HepG2 (cell line): ENCODE data around the gene VWA3A. TPM values are rescaled to one million over a fixed set of nuclear protein-coding genes. Genes with fewer than 3 reads are reported as not detected.

Experiments
- ATAC-seq: fragments of 200-7000 bp; cut with Tn5 transposase; 3 replicates; pipeline ENCODE4 v1.9.1; 2020; ENCODE audit warnings: mild to moderate bottlenecking, moderate library complexity
- BruUV-seq: library from RNA; stranded (reverse); fragments of 400-500 nt; replicated peaks from 2 replicates; lab custom pipeline; 2021; lab: Mats Ljungman, UMichigan
- CTCF ChIA-PET: fragments of 300-600 bp; formaldehyde crosslinking; extraction: SDS; loops from one replicate; lab custom pipeline; 2021; ENCODE audit warnings: low total read pairs, inconsistent platforms, low intra/inter-chr PET ratio; lab: Yijun Ruan, JAX
- POLR2A ChIA-PET: fragments of 350-600 bp; sonication (Branson Sonifier 250); formaldehyde crosslinking; loops from one replicate; lab custom pipeline; 2020; ENCODE audit warnings: antibody characterized with exemption, inconsistent platforms; lab: Yijun Ruan, JAX
- DNase-seq: peaks from one replicate; pipeline ENCODE4 v3.0.0-alpha.2; 2015; ENCODE audit warnings: low spot score
- FAIRE-seq: peaks from 3 replicates; lab custom pipeline; 2011; peaks lifted over from hg19 to GRCh38; lab: Jason Lieb, UNC
- H2AFZ ChIP-seq: one replicate; pipeline ENCODE4 v1.6.1; 2011; ENCODE audit warnings: low read length, inconsistent platforms
- H3K27ac ChIP-seq: fragments of 300-600 bp; 3 replicates; pipeline ENCODE4 v1.8.0; 2011; ENCODE audit warnings: mixed run types, mild to moderate bottlenecking, mixed read lengths, low read length, inconsistent platforms; ENCODE audit not compliant: insufficient read depth; ENCODE audit errors: extremely low read length
- H3K27me3 ChIP-seq, 2 experiments: fragments of 200-600 bp in 1 of 2; 2 replicates in 1 of 2; 3 replicates in 1 of 2; pipeline versions ENCODE4 v1.6.0 to v1.8.0; 2011; ENCODE audit warnings: low read length in 2 of 2, mild to moderate bottlenecking in 2 of 2, moderate library complexity in 2 of 2, inconsistent platforms in 1 of 2; ENCODE audit not compliant: insufficient read depth in 2 of 2, control insufficient read depth in 1 of 2
- H3K36me3 ChIP-seq, 2 experiments: fragments of 200-600 bp in 1 of 2; replicated peaks in 1 of 2; 2 replicates in 1 of 2; 3 replicates in 1 of 2; pipeline versions ENCODE4 v1.5.1 to v1.8.0; 2011; ENCODE audit warnings: low read length in 2 of 2, inconsistent platforms in 1 of 2; ENCODE audit not compliant: insufficient read depth in 2 of 2, control insufficient read depth in 1 of 2
- H3K4me1 ChIP-seq: 2 replicates; pipeline ENCODE4 v1.5.1; 2012; ENCODE audit warnings: low read length, inconsistent platforms; ENCODE audit not compliant: insufficient read depth
- H3K4me2 ChIP-seq: 2 replicates; pipeline ENCODE4 v1.6.0; 2011; ENCODE audit warnings: low read depth, low read length, inconsistent platforms
- H3K4me3 ChIP-seq, 3 experiments: fragments of 200-600 bp in 1 of 3; sonication (generic), shearing (Covaris generic) in 1 of 3; replicated peaks in 1 of 3; 2 replicates each; pipeline ENCODE4 v1.5.1; 2011 to 2016; ENCODE audit warnings: low read length in 3 of 3, inconsistent platforms in 2 of 3, low read depth in 2 of 3, mild to moderate bottlenecking in 2 of 3, control low read depth in 1 of 3, mixed read lengths in 1 of 3; ENCODE audit not compliant: insufficient read depth in 1 of 3
- H3K79me2 ChIP-seq: one replicate; pipeline ENCODE4 v1.6.1; 2011; ENCODE audit warnings: low read length, inconsistent platforms; ENCODE audit not compliant: insufficient read depth
- H3K9ac ChIP-seq: 2 replicates; pipeline ENCODE4 v1.6.0; 2011; ENCODE audit warnings: mild to moderate bottlenecking, low read depth, low read length, inconsistent platforms; ENCODE audit not compliant: insufficient read depth
- H3K9me3 ChIP-seq: 2 replicates; pipeline ENCODE4 v1.5.1; 2012; ENCODE audit warnings: mild to moderate bottlenecking, low read length
- H4K20me1 ChIP-seq: 2 replicates; pipeline ENCODE4 v1.6.0; 2011; ENCODE audit warnings: inconsistent platforms, mild to moderate bottlenecking, low read length, moderate library complexity; ENCODE audit not compliant: insufficient read depth
- DR1 ChIP-seq: sonication (generic); formaldehyde crosslinking; IDR thresholded peaks from 2 replicates; pipeline ENCODE4 v1.8.0; 2021; ENCODE audit warnings: mild to moderate bottlenecking, missing genetic modification reagents, inconsistent platforms
- HDAC1 ChIP-seq: sonication (generic); formaldehyde crosslinking; IDR thresholded peaks from 2 replicates; pipeline ENCODE4 v1.5.1; 2020; ENCODE audit warnings: mild to moderate bottlenecking, missing genetic modification reagents
- KLF11 ChIP-seq: IDR thresholded peaks from 2 replicates; pipeline ENCODE4 v1.6.1; 2016; ENCODE audit warnings: missing compliant biosample characterization
- PHF8 ChIP-seq: sonication (generic); formaldehyde crosslinking; IDR thresholded peaks from 2 replicates; pipeline ENCODE4 v1.5.0; 2020; ENCODE audit warnings: missing genetic modification reagents
- STAG1 ChIP-seq: sonication (generic); formaldehyde crosslinking; IDR thresholded peaks from 2 replicates; pipeline ENCODE4 v1.4.0; 2020; ENCODE audit warnings: missing genetic modification reagents
- XRCC5 ChIP-seq: fragments of 200-400 bp; formaldehyde crosslinking; optimal IDR thresholded peaks from 2 replicates; pipeline ENCODE3; 2017; ENCODE audit warnings: mild to moderate bottlenecking, low read length
- ZNF441 ChIP-seq: sonication (generic); formaldehyde crosslinking; IDR thresholded peaks from 2 replicates; pipeline ENCODE4 v1.7.0; 2021; ENCODE audit warnings: missing genetic modification reagents, borderline replicate concordance
- ZNF543 ChIP-seq: sonication (generic); formaldehyde crosslinking; IDR thresholded peaks from 2 replicates; pipeline ENCODE4 v1.4.0; 2020; ENCODE audit warnings: mild to moderate bottlenecking, missing genetic modification reagents
- ZNF629 ChIP-seq: sonication (generic); formaldehyde crosslinking; conservative IDR thresholded peaks from 2 replicates; pipeline ENCODE4 v1.5.0; 2020; ENCODE audit warnings: missing genetic modification reagents
- whole genome bisulfite sequencing: methylation state at CpG from one replicate; pipeline ENCODE4 v1.1.6; 2017; ENCODE audit warnings: low lambda C conversion rate; 5-methylcytosine and 5-hydroxymethylcytosine counted together
- in situ Hi-C: cut with HindIII; loops from 2 replicates; pipeline ENCODE4 v1.10.0; 2017; ENCODE audit warnings: low pct_unique_long_range_greater_than_20kb; ENCODE audit not compliant: extremely low pct_ligation_motif_present
- intact Hi-C: fragments of 100-400 bp; cut with micrococcal nuclease; formaldehyde crosslinking; loops from one replicate; pipeline ENCODE4 v1.10.0; 2022; ENCODE audit not compliant: unreplicated experiment
- polyA plus RNA-seq, 8 experiments: library from polyadenylated mRNA; depleted of rRNA in 3 of 8; stranded (reverse) in 7 of 8; unstranded in 1 of 8; fragments of >200 nt; fragmentation: Illumina TruSeq in 4 of 8; extraction: Trizol in 4 of 8; gene quantifications; 2 replicates each; pipeline versions ENCODE4 v1.2.1 to v1.2.3, GENCODE V29; 2011 to 2016; ENCODE audit warnings: low read depth in 4 of 8, missing spikeins in 1 of 8, mixed read lengths in 1 of 8; ENCODE audit not compliant: insufficient read depth in 1 of 8
- total RNA-seq, 5 experiments: library from RNA; depleted of rRNA; stranded (reverse); fragments of >200 nt; fragmentation: Illumina TruSeq; extraction: Trizol; gene quantifications; 2 replicates each; pipeline ENCODE4 v1.2.3, GENCODE V29; 2016; ENCODE audit warnings: low read depth in 1 of 5
- TF ChIP-seq, protein P1 (sequence below): sonication (generic); formaldehyde crosslinking; IDR thresholded peaks from 2 replicates; pipeline ENCODE4 v1.5.0; 2020; ENCODE audit warnings: missing genetic modification reagents
- TF ChIP-seq, protein P2 (sequence below): sonication (generic); formaldehyde crosslinking; IDR thresholded peaks from 2 replicates; pipeline ENCODE4 v1.5.0; 2020; ENCODE audit warnings: missing genetic modification reagents
- TF ChIP-seq, protein P3 (sequence below): sonication (generic); formaldehyde crosslinking; IDR thresholded peaks from 2 replicates; pipeline ENCODE4 v1.8.0; 2022; ENCODE audit warnings: mild to moderate bottlenecking, missing genetic modification reagents, moderate library complexity
- TF ChIP-seq, protein P4 (sequence below): sonication (generic); formaldehyde crosslinking; IDR thresholded peaks from 2 replicates; pipeline ENCODE4 v1.5.0; 2020; ENCODE audit warnings: mild to moderate bottlenecking, missing genetic modification reagents
- TF ChIP-seq, protein P5 (sequence below): IDR thresholded peaks from 2 replicates; pipeline ENCODE4 v1.6.1; 2016; ENCODE audit warnings: low read depth, missing genetic modification reagents, missing compliant biosample characterization

The VWA3A gene
- total and polyA plus RNA-seq, 2 of the 13 experiments (the other 11 are each of a cell fraction or from before 2014, with no cell fraction given): 0.03 to 0.07 TPM

DNA sequence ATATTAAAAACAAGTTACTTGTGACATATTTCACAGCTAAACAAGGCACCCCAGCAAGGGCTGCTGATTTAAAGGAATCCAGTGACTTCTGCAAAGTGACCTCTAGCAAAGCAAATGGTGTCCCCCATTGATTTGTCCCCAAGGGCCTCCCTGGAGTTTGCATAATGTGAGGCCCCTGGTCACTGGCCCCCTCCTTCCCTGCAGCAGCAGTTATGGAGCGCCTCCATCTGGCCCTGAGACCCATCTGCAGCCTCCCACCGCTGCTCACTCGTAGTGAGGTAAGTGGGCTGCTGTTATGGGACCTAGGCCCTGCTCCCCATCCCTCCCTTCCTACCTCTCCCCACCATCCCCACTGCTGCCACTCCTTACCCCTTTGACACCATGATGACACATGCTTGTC lies 94.2 kb downstream of the VWA3A start:
- H3K9ac ChIP-seq: no peak overlapping the region
- no peak overlapping the region for H3K4me2 ChIP-seq
- no peaks in the 10 kb centered on the region for H3K79me2 ChIP-seq
- H3K4me1 ChIP-seq: peaks cover 26% of the 10 kb centered on the region
- no peak overlapping the region for H2AFZ ChIP-seq
- no peak overlapping the region for H3K27ac ChIP-seq
- intact Hi-C loops: no loop called here
- H3K27me3 ChIP-seq: no peaks in the 10 kb centered on the region; a peak in 1 of 5 replicates
- ATAC-seq: no peak
- FAIRE-seq: no peak
- CTCF ChIA-PET: no interaction called here
- H3K36me3 ChIP-seq: no peaks in the 10 kb centered on the region
- H4K20me1 ChIP-seq: no peaks in the 10 kb centered on the region
- in situ Hi-C loops: loop anchor here (5.0 kb wide), 2 partner anchors 64 to 189 kb away; no protein-coding TSS in a partner anchor
- 32% methylated on average over 3 of the region's 3 CpGs for WGBS
- POLR2A ChIA-PET: interaction anchor here (1.2 kb wide), 1 partner anchor 179 kb away, joined by 3 read pairs; the partner anchor contains the start of gene MOSMO
- no peak overlapping the region for H3K4me3 ChIP-seq
- no TSS peak for BruUV-seq
- no peaks in the 10 kb centered on the region for H3K9me3 ChIP-seq
- DNase-seq: no peak
- no peak for TF ChIP-seq ZNF543
- TF ChIP-seq, protein P1, sequence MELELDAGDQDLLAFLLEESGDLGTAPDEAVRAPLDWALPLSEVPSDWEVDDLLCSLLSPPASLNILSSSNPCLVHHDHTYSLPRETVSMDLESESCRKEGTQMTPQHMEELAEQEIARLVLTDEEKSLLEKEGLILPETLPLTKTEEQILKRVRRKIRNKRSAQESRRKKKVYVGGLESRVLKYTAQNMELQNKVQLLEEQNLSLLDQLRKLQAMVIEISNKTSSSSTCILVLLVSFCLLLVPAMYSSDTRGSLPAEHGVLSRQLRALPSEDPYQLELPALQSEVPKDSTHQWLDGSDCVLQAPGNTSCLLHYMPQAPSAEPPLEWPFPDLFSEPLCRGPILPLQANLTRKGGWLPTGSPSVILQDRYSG (CRISPR knock-in tag): no peak
- no peak for TF ChIP-seq XRCC5
- TF ChIP-seq STAG1 (CRISPR knock-in tag): peak; percentile 64
- TF ChIP-seq, protein P2, sequence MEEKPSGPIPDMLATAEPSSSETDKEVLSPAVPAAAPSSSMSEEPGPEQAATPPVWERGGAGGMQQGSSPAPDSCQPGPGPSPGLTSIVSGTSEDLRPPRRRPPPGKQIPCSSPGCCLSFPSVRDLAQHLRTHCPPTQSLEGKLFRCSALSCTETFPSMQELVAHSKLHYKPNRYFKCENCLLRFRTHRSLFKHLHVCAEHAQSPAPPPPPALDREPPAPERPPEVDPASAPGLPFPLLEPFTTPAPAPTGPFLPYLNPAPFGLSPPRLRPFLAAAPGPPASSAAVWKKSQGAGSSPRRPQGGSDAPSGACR (CRISPR knock-in tag): 0 out of 2 replicates have a peak, but pooled peaks have one; percentile 52
- TF ChIP-seq, protein P3, sequence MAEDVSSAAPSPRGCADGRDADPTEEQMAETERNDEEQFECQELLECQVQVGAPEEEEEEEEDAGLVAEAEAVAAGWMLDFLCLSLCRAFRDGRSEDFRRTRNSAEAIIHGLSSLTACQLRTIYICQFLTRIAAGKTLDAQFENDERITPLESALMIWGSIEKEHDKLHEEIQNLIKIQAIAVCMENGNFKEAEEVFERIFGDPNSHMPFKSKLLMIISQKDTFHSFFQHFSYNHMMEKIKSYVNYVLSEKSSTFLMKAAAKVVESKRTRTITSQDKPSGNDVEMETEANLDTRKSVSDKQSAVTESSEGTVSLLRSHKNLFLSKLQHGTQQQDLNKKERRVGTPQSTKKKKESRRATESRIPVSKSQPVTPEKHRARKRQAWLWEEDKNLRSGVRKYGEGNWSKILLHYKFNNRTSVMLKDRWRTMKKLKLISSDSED (CRISPR knock-in tag): no peak
- TF ChIP-seq ZNF441 (CRISPR knock-in tag): no peak
- no peak for TF ChIP-seq HDAC1 (CRISPR knock-in tag)
- TF ChIP-seq, protein P4, sequence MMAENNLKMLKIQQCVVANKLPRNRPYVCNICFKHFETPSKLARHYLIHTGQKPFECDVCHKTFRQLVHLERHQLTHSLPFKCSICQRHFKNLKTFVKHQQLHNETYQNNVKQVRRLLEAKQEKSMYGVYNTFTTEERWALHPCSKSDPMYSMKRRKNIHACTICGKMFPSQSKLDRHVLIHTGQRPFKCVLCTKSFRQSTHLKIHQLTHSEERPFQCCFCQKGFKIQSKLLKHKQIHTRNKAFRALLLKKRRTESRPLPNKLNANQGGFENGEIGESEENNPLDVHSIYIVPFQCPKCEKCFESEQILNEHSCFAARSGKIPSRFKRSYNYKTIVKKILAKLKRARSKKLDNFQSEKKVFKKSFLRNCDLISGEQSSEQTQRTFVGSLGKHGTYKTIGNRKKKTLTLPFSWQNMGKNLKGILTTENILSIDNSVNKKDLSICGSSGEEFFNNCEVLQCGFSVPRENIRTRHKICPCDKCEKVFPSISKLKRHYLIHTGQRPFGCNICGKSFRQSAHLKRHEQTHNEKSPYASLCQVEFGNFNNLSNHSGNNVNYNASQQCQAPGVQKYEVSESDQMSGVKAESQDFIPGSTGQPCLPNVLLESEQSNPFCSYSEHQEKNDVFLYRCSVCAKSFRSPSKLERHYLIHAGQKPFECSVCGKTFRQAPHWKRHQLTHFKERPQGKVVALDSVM (CRISPR knock-in tag): no peak
- TF ChIP-seq KLF11 (CRISPR knock-in tag): no peak
- no peak for TF ChIP-seq ZNF629 (CRISPR knock-in tag)
- TF ChIP-seq PHF8 (CRISPR knock-in tag): no peak
- no peak for TF ChIP-seq DR1 (CRISPR knock-in tag)
- TF ChIP-seq, protein P5, sequence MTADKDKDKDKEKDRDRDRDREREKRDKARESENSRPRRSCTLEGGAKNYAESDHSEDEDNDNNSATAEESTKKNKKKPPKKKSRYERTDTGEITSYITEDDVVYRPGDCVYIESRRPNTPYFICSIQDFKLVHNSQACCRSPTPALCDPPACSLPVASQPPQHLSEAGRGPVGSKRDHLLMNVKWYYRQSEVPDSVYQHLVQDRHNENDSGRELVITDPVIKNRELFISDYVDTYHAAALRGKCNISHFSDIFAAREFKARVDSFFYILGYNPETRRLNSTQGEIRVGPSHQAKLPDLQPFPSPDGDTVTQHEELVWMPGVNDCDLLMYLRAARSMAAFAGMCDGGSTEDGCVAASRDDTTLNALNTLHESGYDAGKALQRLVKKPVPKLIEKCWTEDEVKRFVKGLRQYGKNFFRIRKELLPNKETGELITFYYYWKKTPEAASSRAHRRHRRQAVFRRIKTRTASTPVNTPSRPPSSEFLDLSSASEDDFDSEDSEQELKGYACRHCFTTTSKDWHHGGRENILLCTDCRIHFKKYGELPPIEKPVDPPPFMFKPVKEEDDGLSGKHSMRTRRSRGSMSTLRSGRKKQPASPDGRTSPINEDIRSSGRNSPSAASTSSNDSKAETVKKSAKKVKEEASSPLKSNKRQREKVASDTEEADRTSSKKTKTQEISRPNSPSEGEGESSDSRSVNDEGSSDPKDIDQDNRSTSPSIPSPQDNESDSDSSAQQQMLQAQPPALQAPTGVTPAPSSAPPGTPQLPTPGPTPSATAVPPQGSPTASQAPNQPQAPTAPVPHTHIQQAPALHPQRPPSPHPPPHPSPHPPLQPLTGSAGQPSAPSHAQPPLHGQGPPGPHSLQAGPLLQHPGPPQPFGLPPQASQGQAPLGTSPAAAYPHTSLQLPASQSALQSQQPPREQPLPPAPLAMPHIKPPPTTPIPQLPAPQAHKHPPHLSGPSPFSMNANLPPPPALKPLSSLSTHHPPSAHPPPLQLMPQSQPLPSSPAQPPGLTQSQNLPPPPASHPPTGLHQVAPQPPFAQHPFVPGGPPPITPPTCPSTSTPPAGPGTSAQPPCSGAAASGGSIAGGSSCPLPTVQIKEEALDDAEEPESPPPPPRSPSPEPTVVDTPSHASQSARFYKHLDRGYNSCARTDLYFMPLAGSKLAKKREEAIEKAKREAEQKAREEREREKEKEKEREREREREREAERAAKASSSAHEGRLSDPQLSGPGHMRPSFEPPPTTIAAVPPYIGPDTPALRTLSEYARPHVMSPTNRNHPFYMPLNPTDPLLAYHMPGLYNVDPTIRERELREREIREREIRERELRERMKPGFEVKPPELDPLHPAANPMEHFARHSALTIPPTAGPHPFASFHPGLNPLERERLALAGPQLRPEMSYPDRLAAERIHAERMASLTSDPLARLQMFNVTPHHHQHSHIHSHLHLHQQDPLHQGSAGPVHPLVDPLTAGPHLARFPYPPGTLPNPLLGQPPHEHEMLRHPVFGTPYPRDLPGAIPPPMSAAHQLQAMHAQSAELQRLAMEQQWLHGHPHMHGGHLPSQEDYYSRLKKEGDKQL (CRISPR knock-in tag): no peak
